DMS53 treated with DMSO at 0.1 percent for 48 hours (cell line): Measurements from ENCODE around the gene HDHD3.
"Not testable (repeated sequence)": the region's sequence is repeated elsewhere in the genome, so short reads cannot be mapped to it uniquely, and the experiment has no call there.

Experiments used
- DNase-seq: peaks from one replicate; lab custom pipeline; 2025; ENCODE audit not compliant: unreplicated experiment; lab: John Stamatoyannopoulos, UW

HDHD3 gene

DNA sequence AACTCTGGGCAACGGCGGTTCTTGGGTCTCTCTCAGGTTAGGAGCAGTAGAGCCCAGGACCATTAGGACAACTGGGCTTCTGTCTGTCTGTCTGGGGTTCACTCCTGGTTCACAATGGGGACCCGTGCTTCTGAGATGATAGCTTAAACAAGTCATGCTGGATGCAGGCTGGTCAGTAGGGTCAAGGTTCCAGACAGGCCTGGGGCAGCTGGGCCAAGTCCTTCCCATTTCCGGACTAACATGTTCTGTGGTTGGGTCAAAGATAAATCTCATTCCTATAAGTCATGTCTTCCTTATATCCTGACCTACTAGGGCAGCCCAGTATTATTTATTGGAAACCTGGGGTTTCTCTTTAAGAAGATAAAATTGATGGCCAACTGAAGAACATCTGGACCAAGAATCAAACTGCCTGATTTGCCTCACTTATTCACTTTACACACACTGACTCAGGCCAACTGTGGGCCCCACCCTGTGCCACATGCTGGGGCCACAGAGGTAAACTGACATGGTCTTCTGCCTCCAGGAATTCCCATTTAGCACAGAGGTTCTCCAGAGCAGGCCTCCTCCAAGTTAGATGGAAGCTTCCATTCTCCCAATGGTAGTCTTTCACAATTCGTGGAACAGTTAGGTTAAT, 8.3 kb downstream of the HDHD3 start:
- no peak for DNase-seq

DNA sequence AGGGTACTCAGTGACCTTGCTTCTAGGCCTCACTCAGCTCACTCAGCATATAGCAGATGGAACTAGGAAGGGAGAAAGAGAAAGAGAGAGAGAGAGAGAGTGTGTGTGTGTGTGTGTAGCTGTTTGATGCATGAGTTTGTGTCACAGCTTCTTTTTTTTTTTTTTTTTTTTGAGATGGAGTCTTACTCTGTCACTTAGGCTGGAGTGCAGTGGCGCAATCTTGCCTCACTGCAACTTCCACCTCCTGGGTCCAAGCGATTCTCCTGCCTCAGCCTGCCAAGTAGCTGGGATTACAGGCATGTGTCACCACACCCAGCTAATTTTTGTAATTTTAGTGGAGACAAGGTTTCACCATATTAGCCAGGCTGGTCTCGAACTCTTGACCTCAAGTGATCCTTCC, 11.1 kb downstream of the HDHD3 start:
- not testable (repeated sequence) for DNase-seq

DNA sequence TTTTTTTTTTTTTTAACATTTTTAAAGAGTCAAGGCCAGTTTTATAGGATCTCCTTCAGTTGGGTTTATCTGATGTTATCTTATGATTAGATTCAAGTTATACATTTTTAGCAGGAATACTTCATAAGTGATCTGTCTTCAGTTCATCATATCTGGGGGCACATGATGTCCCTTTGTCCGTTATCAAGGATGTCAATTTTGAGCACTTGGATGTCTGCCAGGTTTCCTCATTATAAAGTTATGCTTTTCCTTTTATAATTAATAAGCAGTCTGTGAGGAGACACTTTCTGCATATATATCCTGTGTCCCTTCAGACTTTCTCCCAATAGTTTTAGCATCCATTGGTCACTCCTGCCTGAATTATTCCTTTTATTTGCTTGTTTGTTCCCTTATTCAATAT, 11.8 kb downstream of the HDHD3 start:
- DNase-seq, result no peak

DNA sequence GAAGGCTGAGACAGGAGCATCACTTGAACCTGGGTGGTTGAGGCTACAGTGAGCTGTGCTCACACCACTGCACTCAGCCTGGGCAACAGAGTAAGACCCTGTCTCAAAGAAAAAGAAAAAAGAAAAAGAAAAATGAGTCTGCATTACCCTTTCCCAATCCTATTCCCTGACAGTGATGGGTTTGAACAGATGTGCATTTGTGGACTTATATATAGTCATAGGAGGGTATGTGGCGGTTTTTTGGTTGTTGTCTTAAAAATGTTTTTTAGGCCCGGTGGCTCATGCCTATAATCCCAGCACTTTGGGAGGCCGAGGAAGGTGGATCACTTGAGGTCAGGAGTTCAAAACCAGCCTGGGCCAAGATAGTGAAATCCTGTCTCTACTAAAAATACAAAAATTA, 13.4 kb downstream of the HDHD3 start:
- DNase-seq, result no peak

DNA sequence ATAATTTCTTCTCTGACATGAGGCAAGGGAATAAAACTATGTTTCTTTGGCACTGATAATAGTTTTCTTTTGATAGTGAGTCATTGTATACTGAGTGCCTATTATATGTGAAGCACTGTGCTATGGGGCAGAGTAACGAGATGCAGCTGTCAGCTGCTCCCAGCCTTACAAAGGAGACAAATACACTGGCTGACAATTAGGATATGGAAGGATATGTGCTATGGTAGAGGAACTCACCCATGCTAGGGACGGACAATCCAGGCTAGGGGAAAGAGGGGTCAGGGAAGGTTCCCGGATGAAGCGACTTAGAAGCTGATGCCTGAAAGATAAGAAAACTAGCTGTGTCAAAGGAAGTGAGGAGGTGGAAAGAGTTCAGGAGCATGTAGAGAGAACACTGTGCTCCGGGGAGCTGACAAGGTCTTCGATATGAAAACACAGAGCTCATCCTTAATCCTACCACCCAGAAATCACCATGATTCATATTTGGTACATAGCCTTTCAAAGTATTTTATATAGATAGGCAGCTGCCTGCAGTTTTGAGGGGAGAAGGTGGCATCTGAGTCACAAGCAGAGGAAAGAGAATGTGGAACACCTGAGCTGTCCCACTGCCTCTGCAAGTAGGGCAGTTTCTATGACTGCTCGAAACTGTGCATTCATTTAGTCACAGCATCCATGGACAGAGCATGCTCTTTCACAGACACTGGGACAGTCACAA, 15.3 kb downstream of the HDHD3 start:
- DNase-seq, result no peak

DNA sequence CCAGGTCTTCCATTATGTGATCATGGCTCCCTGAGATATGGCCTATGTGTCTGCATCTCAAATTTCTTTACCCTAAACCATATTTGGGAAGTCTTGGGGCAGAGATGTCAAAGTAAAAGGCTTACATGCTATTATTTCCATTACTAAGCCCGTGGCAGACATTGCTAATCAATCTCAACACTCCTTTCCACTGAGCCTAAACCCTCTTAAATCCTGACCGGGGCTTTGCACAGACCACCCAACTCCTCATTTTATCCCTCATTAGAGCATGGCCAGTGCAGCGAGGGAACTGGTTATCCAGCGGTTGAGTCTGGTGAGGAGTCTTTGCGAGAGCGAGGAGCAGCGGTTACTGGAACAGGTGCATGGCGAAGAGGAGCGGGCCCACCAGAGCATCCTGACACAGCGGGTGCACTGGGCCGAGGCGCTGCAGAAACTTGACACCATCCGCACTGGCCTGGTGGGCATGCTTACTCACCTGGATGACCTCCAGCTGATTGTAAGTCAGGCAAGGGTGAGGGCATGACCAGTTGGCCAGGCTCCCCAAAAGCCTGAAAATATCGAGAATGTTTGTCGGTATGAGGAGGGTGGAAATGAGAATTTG, 16.4 kb downstream of the HDHD3 start:
- DNase-seq, result no peak

DNA sequence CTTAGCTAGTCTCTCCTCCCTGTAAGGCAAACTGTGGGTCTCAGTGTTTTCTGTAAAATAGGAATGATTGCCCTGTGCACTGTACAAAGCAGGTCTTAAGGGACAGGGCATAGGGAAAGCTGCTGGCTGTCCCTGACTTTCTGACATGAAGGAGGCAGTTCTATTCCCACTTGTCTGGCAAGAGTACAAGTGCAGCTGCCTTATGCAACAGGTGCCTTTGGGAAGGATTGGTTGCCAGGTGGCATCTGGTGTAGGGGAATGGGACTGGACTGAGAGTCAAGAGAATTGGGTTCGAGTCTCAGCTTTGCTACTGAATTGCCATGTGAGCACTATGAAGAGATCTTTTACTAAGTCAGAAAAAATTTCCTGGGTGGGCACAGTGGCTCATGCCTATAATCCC, 17.4 kb downstream of the HDHD3 start:
- no peak for DNase-seq

DNA sequence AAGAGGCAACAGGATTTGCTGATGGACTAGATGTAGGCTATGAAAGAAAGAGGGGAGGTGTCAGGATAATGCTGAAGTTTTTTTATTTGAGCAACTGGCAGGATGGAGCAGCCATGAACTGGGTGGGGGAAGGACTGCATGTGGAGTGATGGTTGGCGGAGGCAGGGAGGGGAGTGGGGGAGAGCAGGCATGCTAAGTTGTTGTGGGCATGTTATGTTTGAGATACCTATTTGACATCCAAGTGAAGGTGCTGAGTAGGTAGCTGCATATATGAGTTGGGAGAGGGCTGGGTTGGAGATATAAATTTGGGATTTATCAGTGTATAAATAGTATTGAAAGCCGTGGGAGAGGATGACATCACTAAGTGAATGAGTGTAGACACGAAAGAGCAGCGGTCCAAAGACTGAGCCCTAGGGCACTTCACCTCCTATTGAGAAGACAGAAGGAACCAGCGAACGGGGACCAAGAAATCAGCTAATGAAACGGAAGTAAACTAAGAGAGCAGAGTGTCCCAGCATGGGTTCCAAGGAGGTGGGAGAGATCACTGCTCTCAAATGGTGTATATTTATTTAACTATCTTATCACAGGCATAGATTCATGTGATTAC, 20.0 kb downstream of the HDHD3 start:
- no peak for DNase-seq

DNA sequence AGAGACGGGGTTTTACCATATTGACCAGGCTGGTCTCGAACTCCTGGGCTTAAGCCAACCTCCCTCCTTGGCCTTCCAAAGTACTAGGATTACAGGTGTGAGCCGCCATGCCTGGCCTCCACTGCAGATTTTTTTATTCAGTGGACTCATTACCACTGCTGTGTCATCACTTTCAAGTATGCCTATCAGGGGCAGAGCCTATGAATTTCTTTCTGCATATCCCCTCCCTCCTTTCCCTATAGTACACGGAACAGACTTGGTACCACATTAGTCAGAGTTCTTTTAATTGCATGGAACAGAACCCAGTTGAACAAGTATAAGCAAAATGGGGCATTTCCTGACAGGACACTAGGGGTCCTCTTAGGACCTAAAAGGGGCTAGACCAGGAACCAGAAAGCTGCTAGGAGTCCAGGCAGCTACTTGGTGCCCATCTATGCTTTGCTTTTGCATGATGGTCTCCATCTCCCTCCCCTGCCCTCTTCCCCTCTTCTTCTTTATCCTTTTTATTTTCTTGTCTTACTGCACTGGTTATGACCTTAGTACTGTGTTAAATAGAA, 21.7 kb downstream of the HDHD3 start:
- DNase-seq, result no peak

DNA sequence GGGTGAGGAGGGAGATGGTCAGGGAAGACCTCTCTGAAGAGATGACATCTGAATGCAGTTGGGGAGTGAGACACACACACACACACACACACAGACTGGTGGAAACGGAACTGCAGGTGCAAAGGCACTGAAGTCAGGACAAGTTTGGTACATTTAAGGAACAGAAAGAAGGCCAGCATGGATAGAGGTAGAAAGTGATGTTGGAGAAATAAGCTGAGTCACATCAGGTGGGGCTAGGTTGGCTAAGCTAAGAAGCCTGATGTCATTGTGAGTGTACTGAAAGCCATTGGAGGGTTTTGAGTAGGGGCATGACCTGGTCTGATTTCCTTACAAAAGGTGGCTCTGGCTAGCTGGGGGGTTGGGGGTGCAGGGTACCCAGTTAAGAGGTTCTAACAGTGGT, 24.4 kb downstream of the HDHD3 start:
- no peak for DNase-seq

DNA sequence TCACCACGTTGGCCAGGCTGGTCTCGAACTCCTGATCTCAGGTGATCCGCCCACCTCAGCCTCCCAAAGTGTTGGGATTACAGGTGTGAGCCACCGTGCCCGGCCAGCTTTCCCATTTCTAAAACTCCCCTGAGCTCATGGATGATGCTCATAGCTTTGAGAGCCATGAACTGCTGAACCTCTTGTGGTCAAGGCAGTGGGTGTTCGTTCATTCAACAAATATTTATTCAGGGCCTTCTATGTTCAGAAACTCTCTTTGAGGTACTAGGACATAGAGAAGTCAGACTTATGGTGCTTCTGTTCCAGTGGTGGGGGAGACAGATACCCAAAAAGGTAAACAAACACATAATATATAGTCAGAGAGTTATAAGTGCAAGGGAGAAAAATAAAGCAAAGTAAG, 24.8 kb downstream of the HDHD3 start:
- DNase-seq, result no peak

DNA sequence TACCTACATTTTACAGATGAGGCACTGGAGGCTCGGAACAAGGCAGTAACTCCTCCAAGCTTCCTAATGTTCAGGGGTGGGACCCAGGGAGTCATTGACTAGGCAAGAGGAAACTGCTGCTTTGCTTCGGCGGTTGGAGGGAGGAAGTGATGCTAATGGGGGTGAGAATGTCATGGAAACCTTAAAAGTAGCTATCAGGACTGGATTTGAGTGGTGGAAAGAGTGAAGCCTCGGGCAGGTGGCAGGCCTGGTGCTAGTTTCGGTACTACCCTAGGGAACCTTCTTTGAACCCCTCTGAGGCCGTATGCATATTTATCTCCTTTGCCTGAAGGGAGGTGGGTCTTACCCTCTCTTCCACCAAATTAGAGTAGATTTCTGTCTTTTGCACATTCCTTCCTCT, 25.8 kb downstream of the HDHD3 start:
- no peak for DNase-seq

DNA sequence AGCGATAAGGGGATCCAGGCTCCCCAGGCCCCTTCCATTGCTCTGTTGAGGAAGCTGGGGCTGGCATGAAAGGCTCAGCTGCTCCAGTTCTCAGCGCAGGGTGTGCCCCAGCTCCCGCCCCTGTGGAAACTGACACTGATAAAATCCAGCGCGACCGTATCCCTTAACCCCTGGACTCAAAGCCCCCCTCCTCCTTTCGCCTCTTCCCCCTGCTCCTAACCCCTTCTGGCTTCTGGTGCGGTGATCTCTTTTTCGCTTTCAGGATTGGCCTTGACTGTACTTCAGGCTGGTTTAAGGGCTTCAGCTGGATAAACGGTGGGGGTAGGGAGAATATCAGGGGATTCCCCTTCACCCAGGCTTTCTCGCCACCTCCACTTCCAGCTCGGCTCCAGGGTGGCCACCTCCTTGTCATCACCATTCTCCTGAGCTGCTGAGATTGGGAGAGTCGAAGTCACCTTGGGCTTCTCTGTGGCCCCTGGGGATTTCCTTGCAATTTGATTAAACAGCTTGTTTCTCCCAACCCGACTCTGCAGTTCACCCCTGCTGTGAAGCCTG, 26.6 kb downstream of the HDHD3 start:
- DNase-seq, result no peak

DNA sequence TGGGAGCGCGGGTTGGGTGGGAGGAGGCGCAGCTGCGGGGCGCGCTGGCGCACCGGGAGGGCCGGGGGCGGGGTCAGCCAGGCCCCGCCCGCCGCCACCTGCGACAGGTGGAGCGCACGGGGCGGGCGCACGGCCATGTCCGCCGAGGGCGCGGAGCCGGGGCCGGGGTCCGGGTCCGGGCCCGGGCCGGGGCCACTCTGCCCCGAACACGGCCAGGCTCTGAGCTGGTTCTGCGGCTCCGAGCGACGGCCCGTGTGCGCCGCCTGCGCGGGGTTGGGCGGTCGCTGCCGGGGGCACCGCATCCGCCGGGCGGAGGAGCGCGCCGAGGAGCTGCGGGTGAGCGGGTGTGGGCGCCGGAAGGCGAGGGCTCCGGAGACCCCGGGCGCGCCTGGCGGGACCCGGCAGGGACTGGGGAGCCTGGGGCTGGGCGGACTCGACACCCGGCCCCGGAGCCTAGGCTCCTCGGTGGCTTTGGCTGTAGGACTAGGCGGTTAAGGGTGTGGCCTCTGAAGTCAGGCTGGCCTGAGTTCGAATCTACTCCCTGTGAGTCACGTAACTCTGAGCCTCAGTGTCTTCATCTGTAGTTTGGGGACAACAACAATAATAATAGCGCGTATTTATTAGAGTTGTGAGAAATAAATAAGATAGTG, 27.2 kb downstream of the HDHD3 start, which contains the start of gene BSPRY:
BSPRY (plus strand) TSS at position 97 of the 650 bp plus-strand sequence; CDS start at position 136, 39 bp downstream.
- no peak for DNase-seq

DNA sequence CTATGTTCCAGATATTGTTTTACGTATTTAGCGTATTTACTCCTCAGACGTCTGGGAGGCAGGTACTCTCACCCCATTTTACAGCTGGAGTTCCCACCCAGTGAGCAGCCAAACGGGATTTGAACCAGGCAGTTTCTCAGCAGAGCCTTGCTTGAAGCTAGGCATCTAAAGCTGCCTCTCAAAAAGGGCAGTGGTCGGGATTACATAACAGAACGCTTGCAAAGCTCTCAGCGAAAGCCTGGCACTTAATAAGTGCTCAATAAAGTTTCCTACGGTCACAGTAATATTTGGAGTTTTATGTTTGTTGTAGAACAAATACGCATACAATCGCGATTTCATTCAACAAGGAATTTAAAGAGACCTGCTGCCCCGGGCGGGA, 27.7 kb downstream of the HDHD3 start:
- DNase-seq, result peak; percentile 2

DNA sequence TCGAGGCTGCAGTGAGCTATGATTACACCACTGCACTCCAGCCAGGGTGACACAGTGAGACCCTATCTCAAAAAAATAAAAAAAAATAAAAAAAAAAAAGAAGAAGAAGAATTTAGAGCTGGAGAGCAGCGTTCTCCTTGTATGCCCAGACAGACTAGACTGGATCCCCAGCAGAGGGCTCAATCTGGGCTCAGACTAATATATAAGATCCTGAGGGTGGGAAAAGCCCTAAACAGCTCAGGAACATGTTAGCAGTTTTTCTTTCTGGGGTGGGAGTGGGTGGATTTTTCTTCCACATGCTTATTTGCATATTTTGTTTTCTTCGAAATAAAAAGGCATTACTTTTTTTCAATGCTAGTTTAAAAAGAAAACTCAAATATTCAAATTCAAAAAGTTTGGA, 28.3 kb downstream of the HDHD3 start:
- DNase-seq, result no peak

DNA sequence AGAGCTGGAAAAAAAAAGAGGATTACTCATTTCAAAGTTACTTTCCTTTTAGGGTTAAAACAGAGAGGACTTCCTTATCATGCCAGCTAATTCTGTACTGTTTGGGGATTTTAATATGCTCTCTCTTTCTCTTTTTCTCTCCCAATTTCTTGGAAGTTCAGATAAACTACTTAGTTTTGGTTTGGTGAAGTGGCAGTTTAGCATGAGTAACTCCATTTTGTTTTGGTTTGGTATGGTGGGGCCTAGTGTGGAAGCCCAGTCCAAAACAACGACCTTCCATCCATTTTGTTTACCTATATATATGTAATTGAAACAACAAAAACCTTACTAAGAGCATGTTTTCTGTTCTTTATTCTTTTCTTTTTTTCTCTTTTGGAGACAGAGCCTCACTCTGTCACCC, 31.1 kb downstream of the HDHD3 start:
- DNase-seq, result no peak

DNA sequence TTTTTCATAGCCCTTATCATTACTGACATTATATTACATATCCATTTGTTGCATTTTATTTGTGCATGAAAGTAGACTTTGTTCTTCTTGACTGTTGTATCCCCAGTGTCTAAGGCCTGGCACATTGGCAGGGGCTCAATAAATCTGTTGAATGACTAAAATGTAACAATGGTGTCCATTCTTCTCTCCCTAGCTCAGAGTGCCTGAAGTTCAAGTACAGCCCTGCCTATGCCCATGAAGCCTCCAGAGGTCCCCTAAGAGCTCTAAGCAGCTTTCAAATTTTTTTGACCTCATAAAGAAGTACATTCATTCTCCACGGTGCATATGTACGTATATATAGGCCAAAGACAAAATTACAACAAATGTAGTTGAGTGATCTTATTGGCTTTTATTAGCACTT, 31.6 kb downstream of the HDHD3 start:
- DNase-seq, result no peak

DNA sequence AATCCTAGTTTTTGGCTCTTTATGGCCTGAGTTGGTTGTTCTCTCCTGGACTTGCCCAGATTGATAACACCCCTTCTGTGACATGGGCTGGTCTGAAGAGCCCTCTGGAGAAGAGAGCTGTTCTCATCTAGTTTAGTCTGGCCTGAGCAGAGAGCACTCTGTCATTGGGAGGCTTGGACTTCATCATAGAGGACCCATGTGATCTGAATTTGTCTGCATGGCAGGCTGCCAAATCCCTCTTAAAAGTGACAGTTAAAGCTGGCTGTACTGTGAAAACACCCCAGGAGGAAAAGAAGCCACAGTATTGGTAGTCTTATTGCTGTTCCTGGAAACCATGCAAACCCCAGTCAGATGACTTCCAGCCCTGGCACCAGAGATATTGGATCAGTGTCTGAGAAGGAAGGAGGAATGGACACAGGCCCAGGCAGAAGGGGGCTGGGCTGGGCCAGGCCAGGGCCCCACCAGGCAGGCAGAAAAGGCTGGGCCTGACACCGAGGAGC, 33.0 kb downstream of the HDHD3 start:
- DNase-seq, result peak; percentile 82

DNA sequence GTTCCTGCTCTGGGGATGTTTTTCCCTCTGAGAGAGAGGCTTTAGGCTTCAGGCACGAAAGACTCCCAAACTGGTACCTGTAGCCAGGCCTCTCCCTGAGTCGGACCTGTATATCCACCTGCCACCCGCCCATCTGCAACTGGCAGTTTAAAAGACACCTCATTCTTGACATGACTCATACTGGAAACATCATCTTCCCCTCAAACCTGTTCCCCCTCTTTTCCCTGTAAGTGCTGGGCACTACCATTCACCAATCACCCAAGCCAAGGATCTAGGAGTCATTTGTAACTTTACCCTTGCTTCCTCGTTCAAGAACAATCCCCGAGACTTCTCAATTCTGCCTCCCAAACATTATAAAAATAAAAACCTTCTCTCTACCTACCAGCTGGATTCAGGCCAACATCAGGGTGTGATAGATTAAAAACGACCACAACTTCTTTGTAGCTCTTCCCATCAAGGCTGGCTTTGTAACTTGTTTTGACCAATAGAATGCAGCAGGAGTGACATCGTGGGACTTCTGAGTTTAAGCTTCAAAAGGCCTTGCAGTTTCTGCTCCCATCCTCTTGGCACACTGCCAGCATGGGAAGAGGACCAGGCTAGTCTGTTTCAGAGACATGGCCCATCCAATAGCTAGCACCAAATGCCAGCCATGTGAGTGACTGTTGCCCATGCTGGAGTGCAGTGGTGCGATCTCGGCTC, 34.9 kb downstream of the HDHD3 start:
- DNase-seq, result peak; percentile 35
